Endothelial cell of umbilical vein (primary cell): ENCODE results near the gene TNS2.

Experiments
- POLR2A ChIP-seq: IDR thresholded peaks from 2 replicates; pipeline ENCODE4 v1.6.1; 2012; ENCODE audit warnings: low read depth, mild to moderate bottlenecking, control low read depth, low read length
- TF ChIP-seq, protein P1 (sequence below), 2 donors: IDR thresholded peaks; 1 replicate in 1 of 2; 2 replicates in 1 of 2; pipeline ENCODE4 v1.5.1; 2011; ENCODE audit warnings: low read length in 2 of 2, mild to moderate bottlenecking in 2 of 2, moderate library complexity in 2 of 2, control low read depth in 1 of 2, inconsistent platforms in 1 of 2, low read depth in 1 of 2; ENCODE audit not compliant: insufficient read depth in 1 of 2; ENCODE audit errors: extremely low read depth in 1 of 2

DNA sequence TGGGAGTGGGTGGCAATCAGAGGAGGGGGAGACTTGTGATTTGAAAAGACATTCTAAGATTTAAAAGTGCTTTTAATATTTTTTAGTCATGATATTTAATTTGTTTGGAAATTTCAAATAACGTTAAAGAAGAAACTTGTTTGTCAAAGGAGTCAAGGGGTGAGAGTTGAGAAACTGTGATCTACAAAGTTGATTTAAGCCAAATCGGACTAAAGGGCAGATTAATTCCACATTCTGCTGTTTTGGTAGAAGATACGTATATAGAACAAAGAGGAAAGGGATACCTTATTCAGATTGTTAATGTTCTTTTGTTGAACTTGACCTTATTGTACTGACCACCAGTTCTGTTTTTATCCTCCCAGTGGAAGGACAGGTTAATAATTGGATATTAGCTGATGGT lies 36.9 kb upstream of the TNS2 start:
- TF ChIP-seq, protein P1, sequence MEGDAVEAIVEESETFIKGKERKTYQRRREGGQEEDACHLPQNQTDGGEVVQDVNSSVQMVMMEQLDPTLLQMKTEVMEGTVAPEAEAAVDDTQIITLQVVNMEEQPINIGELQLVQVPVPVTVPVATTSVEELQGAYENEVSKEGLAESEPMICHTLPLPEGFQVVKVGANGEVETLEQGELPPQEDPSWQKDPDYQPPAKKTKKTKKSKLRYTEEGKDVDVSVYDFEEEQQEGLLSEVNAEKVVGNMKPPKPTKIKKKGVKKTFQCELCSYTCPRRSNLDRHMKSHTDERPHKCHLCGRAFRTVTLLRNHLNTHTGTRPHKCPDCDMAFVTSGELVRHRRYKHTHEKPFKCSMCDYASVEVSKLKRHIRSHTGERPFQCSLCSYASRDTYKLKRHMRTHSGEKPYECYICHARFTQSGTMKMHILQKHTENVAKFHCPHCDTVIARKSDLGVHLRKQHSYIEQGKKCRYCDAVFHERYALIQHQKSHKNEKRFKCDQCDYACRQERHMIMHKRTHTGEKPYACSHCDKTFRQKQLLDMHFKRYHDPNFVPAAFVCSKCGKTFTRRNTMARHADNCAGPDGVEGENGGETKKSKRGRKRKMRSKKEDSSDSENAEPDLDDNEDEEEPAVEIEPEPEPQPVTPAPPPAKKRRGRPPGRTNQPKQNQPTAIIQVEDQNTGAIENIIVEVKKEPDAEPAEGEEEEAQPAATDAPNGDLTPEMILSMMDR (IDR thresholded peaks at IDR 0.05; ENCODE audit: extremely low read depth in 1 of 2, insufficient read depth in 1 of 2, low read depth in 1 of 2, low read length in 2 of 2), result no peak
- TF ChIP-seq POLR2A, result no peak
